Caki2 (cell line): ENCODE results near the gene HACD2. TPM values are rescaled to one million over a fixed set of nuclear protein-coding genes. Genes with fewer than 3 reads are reported as not detected.
"Not testable (repeated sequence)": the region's sequence is repeated elsewhere in the genome, so short reads cannot be mapped to it uniquely, and the experiment has no call there.

Experiments
- DNase-seq: peaks from one replicate; pipeline ENCODE4 v3.0.0-alpha.2; 2015; ENCODE audit warnings: low read depth
- in situ Hi-C: cut with HindIII; loops from 2 replicates; pipeline ENCODE4 v1.10.0; 2016; ENCODE audit warnings: low sequenced_read_pairs, low pct_unique_long_range_greater_than_20kb, mixed read lengths
- total RNA-seq: library from RNA; depleted of rRNA; stranded (reverse); fragments of >200 nt; shearing (Covaris generic); gene quantifications from 2 replicates; pipeline ENCODE4 v1.2.3, GENCODE V29; 2014; ENCODE audit warnings: low replicate concordance

The HACD2 gene
- total RNA-seq, 1 experiment from 2014 or later, result 7.7 TPM

GRCh38 chr3:123511084-123511483 is 73.8 kb downstream of the HACD2 start:
- in situ Hi-C loops, result no loop called here
- DNase-seq, result no peak

GRCh38 chr3:123508178-123508577 is 76.7 kb downstream of the HACD2 start:
- no peak for DNase-seq
- in situ Hi-C loops, result no loop called here

DNA sequence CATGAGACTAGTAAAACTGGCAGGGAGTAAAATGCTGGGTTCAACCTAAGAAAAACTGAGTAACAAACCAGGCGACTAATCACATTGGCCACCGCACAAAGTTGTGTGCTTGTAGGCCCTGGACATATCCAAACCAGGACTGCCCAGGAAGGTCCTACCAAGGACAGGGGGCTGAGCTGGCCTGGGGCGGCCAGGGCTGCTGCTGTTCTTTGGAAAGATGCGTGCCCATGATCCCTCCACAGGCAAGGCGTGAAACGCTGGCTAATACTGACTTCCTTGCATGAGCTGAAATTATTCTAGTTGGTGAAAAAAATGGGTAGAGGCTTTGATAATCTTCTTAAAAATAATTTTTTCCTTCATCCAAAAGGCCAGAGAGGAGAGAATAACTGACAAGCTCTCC is 79.0 kb downstream of the HACD2 start:
- DNase-seq, result no peak
- in situ Hi-C loops, result no loop called here

GRCh38 chr3:123503203-123503602 is 81.7 kb downstream of the HACD2 start:
- in situ Hi-C loops, result no loop called here

DNA sequence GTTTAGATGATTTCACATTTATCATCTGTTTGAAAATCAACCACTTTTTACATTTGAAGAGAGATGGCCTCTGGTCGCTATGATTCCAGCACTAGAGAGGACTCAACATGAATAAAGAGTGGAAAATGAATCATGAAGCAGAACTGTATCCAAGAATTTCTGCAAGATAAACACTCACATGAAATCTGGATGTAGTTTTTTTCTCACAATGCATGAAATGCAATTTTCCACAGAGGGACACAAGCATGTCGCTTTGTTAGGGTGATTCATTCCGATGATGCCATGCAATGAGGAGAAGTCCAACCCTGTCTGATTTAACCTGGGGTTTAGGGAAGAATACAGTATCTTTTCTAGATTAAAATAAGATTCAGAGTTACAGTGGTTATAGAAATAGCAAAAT is 85.5 kb downstream of the HACD2 start:
- in situ Hi-C loops, result no loop called here

More at GRCh38 chr3:123503203-123503602, 81.7 kb downstream of the HACD2 start:
- no peak for DNase-seq

GRCh38 chr3:123498761-123499160 is 86.1 kb downstream of the HACD2 start:
- in situ Hi-C loops, result no loop called here
- no peak for DNase-seq

More for the DNA sequence above, 85.5 kb downstream of the HACD2 start:
- DNase-seq, result no peak

DNA sequence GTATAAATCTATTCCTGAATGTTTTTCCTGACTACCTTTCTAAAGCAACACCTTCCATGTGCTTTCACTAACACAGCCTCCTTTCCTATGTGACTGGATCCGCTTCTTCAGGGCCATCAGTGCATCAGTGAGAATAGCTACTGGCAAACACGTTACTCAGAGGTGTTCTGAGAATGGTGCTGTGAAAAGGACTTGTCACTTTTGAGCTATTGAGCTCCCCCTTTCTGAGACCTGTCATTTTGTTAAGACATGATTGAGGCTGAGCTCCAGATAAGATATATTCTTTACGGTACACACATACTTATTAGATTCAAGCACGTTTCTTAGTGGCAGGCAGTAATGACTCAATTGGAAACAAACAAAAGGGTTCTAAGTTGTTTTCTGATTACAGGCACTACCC is 90.9 kb downstream of the HACD2 start:
- in situ Hi-C loops, result no loop called here
- DNase-seq, result no peak

DNA sequence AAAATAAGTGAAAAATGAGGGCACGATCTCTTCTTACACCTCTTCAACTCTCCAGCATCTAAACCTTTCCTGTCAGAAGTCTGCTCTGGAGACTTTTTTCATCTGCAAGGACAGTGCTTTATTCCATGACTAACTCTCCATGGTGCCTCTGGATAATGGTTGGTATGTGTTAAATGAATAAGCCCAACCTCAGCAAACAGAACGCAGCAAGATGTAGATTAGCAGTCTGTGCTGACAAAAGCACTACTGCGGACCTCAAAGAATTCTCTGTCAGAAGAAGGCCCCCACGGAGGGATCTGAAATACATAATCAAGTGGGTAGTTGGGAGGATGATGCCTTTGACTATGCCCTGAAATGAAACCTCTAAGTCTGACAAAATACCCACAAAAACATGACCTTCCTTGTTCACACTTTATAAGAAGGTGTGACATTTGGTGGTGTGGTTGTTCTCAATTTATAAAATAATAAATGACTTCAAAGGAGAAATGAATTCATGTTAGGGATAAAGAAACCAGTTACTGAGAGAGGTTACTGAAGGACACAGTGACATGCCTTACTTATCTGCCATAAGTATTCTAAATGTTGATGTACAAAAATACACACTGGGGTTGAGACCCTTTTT is 92.8 kb downstream of the HACD2 start:
- in situ Hi-C loops, result no loop called here
- DNase-seq, result no peak

DNA sequence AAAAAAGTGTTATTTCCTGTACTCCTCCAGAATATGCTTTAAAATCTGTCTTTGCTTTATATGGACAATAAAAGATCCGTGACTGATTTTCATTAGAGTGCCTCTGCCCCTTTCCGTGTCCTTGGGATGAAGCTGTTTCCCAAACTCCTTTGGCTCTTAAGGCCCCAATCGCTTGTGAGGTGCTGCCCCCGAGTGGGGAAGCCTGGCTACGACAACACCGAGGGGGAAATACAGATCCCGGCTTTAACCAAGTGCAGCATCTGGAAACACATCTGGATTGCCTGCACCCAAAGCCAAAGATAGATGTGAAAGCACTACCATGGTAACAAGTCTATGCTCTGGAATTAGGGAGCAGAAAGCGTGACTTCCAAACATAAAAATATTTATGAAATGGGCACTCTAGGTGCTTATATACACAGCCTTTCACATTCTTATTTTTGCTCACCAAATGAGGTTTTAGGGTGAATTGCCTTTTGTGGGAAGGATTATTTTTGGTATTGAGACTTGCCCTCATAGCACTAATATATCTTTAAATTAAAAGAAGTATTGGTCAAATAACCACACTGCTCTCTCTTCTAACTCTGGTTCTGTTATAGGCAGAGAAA is 95.4 kb downstream of the HACD2 start:
- in situ Hi-C loops, result no loop called here
- peak; percentile 25 for DNase-seq

DNA sequence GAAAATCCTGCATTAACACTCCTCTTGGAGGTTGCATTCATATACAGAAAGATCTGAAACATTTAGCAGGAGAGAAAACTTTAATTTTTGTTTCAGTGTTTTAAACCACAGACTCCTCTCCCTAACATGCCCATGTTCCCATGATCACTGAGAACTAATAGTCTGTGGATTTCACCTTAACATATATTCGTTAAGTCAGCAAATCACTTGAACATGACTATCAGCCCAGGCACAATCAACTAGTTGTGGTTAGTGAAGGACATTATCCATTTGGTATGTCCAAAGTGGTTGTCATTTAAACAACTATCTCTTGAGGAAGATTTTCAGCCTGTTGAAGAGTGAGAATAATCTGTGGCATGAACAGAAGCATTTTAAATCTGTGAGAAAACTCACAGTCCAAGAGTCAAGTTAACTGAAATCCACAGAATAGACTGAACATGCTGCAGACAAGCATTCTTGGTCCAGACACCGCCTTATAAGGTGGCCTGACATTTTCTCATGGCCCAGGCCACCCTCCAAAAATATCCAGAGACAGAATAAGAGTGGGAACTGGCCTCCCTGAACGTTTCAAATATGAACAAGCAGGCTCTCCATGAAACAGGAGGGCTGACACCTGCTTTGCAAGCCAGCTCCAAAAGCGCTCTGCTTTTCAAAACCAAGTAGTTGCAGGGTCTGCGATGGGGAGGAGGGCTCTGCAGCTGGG is 96.1 kb downstream of the HACD2 start:
- in situ Hi-C loops, result no loop called here
- DNase-seq, result no peak

DNA sequence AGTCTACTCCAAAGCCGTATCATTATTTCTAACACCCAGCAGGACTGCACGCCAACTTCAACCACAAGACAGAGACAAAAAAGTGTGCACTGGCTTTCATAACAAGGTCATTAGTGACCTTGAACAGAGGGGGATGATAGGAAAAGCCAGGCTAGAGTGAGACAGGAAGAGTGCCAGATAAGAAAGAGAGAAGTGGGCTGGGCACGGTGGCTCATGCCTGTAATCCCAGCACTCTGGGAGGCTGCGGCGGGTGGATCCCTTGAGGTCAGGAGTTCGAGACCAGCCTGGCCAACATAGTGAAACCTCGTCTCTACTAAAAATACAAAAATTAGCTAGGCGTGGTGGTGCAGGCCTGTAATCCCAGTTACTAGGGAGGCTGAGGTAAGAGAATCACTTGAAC is 97.8 kb downstream of the HACD2 start:
- in situ Hi-C loops, DNase-seq: not testable (repeated sequence)

DNA sequence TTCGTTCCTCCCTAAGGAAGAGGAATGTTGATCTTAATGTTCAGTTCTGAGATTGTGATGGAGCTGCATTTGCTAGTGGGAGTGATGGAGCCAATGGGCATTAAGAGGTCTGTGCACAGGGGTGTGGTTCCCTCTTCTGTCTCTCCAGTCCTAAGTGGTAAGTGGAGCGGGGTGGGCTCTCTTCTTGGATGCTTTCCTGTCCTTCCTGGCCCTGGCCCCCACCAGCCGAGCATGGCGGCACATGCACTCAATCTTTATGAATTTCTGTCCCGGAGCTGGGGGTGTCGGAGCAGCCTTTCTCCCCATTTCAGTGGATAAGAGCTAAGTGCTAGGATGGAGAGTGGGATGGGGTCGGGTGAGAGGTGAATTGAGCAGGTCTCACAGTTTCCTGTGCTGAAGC is 98.4 kb downstream of the HACD2 start:
- DNase-seq, result no peak
- in situ Hi-C loops, result no loop called here

- DNase-seq, result no peak
- in situ Hi-C loops, result no loop called here
Observed at GRCh38 chr3:123485551-123485950, 99.3 kb downstream of the HACD2 start.

DNA sequence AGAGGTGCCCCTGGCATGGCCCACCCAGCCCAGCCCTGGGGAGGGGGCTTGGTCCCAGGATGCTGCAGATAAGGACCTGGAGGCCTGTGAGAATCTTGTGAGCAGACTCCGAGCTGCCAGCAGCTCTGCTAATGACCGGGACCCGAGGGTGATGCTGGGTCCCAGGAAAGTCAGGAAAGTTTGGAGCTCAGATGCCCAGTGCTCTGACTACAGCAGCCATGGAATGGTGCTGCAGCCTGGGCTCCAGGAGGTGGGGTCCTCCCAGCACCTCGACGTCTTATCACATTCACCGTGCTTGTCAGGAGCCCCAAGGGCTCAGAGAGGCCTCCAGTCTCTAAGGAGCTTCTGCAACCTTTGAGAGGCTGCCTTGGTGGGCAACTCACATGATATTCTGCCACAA is 101.7 kb downstream of the HACD2 start:
- DNase-seq, result no peak

GRCh38 chr3:123481722-123482457 is 103.0 kb downstream of the HACD2 start:
- no peak for DNase-seq
- in situ Hi-C loops, result no loop called here

More for the DNA sequence above, 101.7 kb downstream of the HACD2 start:
- in situ Hi-C loops, result no loop called here

GRCh38 chr3:123481071-123481470 is 103.8 kb downstream of the HACD2 start:
- in situ Hi-C loops, result no loop called here
- no peak for DNase-seq

DNA sequence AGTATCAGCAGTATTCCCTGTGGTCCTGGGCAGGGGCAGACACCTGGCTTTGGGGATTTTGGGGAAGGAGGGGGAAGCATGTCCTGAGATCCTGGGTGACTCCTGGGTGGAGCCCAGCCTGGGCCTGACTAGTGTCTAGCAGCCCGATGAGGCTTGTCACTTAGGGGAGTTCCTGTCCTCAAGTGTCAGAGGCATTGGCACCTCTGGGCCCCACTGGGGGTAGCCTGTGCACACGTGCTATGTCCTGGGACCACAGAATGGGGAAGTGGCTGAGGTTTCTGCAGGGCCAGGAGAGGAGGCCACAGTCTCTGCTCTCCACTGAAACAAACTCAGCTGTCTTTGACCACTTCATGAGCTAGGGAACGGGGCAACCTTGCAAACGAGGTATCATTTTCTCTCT is 104.4 kb downstream of the HACD2 start:
- no peak for DNase-seq
- in situ Hi-C loops, result no loop called here

DNA sequence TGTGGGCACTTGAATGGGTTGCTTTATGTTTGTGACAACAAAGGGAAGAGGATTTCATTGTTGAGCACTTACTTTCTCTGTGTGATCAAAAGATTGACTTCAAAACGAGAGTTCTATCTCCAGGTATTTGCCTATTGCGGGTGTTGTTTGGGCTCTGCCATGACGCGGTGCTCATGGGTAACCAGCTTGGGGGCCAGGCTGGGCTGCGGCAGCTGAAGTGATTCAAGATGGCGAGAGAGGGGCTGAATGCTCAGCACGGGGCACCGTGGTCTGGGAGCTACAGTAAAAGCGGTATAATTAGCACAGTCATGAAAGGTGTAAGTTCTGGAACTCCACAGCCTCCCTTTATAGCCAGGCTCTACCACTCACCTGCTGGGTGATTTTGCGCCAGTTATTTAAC is 105.0 kb downstream of the HACD2 start:
- no peak for DNase-seq
- in situ Hi-C loops, result no loop called here

- DNase-seq, result no peak
- in situ Hi-C loops, result no loop called here
Observed at GRCh38 chr3:123478314-123478713, 106.5 kb downstream of the HACD2 start.
